Measurements from ENCODE around the gene PRDM11. TPM values are rescaled to one million over a fixed set of nuclear protein-coding genes. Genes with fewer than 3 reads are reported as not detected.
A peak's percentile ranks its signal among the peaks of the same experiment; 100 is the strongest.
"Not testable (repeated sequence)": the region's sequence is repeated elsewhere in the genome, so short reads cannot be mapped to it uniquely, and the experiment has no call there.

Gene PRDM11
- total and polyA plus RNA-seq, 9 donors: 8.7 to 45.4 (median 28.9) TPM

DNA sequence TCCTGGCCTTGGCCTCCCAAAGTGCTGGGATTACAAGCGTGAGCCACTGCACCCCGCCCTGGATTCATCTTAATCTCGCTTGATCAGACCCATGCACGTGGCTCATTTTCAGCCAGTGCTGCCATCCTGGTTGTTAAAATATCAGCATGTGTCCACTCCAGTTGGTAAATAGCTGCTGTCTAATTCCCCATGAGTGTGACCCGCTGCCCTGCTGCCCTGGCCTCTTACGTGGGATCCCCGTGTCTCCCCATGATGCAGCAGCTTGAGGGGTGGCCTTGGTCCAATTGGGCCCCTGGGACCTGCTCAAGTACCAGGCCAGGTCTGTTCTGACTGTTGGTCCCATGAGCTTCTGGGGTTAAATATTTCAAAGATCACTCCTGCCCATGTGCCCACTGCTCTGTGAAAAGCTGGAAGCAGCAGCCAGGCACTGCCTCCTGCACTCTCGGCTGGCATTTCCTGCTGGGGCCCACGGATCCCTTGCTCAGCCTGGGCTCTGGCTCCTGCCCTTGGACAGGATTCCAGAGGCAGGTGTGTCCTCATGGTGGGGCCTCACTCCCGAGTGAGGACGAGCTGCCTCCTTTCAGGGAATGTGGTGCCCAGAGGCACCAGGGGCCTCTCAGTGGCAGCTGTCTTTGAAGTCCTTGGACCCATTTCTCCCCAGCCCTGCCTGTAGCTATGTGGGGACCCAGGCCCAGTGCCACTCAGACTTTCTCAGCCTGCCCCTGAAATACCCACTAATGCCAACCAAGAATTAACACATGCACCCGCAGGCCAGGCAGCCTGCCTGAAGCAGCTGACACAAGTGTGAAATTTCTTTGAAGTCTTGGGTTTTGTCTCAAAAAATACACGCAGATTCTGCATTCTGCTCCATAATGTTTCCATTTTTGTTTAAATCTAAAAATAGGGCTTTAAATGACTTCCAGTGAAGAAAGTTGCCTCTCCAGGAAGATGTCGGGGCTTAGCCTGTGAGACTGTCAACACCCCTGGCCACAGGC is 38.1 kb upstream of the PRDM11 start:
- no peaks in the 10 kb centered on the region for H3K4me1 ChIP-seq (ENCODE audit: insufficient read depth)
- TF ChIP-seq EP300 (IDR thresholded peaks at IDR 0.05): no peak
- TF ChIP-seq, protein P1, sequence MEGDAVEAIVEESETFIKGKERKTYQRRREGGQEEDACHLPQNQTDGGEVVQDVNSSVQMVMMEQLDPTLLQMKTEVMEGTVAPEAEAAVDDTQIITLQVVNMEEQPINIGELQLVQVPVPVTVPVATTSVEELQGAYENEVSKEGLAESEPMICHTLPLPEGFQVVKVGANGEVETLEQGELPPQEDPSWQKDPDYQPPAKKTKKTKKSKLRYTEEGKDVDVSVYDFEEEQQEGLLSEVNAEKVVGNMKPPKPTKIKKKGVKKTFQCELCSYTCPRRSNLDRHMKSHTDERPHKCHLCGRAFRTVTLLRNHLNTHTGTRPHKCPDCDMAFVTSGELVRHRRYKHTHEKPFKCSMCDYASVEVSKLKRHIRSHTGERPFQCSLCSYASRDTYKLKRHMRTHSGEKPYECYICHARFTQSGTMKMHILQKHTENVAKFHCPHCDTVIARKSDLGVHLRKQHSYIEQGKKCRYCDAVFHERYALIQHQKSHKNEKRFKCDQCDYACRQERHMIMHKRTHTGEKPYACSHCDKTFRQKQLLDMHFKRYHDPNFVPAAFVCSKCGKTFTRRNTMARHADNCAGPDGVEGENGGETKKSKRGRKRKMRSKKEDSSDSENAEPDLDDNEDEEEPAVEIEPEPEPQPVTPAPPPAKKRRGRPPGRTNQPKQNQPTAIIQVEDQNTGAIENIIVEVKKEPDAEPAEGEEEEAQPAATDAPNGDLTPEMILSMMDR (IDR thresholded peaks at IDR 0.05): no peak
- no peak for TF ChIP-seq POLR2A (IDR thresholded peaks at IDR 0.05)
- H3K36me3 ChIP-seq: no peaks in the 10 kb centered on the region
- no peak overlapping the region for H3K4me3 ChIP-seq
- intact Hi-C loops (cut with DNase I): loop anchor here in 2 of 4 donors (5.0 to 10.0 kb wide), 3 partner anchors 184 to 484 kb away; no protein-coding TSS in a partner anchor
- no peak for DNase-seq
- H3K9me3 ChIP-seq: no peaks in the 10 kb centered on the region
- 66 to 77% (median 68%) methylated on average over 13 to 14 of the region's 14 CpGs for WGBS, 3 donors
- no peaks in the 10 kb centered on the region for H3K27me3 ChIP-seq
- no peak overlapping the region for H3K27ac ChIP-seq

DNA sequence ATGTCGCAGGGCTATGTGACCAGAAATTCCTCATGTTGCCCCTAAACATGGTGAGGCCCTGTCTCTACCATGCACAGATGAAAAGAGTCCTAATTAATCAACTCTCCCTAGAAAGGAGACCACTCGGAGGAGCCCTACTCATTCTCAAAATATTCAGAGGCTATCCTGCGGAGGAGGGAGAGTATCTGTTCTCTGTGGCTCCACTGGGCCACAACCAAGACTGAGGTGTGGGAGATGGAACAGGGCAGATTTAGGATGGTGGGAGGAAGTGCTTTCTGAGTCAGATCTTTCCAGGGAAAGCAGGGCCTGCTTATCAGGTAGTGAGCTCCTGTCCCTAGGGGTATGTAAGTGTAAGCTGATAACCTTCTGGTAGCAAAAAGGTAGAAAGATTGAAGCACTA is 37.0 kb upstream of the PRDM11 start:
- WGBS, 3 donors: 61 to 69% (median 62%) methylated on average over 3 of the region's 3 CpGs
- Histone ChIP-seq H3K4me3 (no peak overlapping the region), H3K27me3 (no peaks in the 10 kb centered on the region), H3K4me1 (ENCODE audit: insufficient read depth) (no peaks in the 10 kb centered on the region), H3K27ac (no peak overlapping the region), H3K9me3 (no peaks in the 10 kb centered on the region), H3K36me3 (no peaks in the 10 kb centered on the region)
- DNase-seq: no peak
- intact Hi-C loops (cut with DNase I): loop anchor here in 2 of 4 donors (5.0 to 10.0 kb wide), 3 partner anchors 183 to 485 kb away; no protein-coding TSS in a partner anchor
- TF ChIP-seq POLR2A (IDR thresholded peaks at IDR 0.05) (no peak), EP300 (IDR thresholded peaks at IDR 0.05) (no peak)
- TF ChIP-seq, protein P1 (IDR thresholded peaks at IDR 0.05): no peak

DNA sequence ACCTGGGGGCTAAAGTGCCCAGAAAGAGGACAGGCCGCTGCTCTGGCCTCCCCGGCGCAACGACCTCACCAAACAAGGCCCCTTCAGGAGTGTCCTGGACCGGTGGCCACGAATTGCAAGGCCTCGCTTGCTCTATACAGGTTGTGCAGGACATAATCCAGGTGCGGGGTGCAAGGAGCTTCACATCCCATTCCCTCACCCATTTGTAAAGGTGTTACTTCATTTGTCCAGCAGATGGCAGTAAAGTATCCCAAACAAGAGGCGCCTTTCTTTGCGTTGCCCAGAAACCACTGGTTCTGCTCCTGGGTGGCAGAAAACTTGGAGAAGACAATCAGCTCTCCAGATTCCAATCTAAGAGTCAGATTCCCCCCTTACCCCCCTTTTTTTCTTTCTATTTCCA is 35.9 kb upstream of the PRDM11 start:
- no peaks in the 10 kb centered on the region for H3K9me3 ChIP-seq
- H3K27me3 ChIP-seq: no peaks in the 10 kb centered on the region
- H3K36me3 ChIP-seq: no peaks in the 10 kb centered on the region
- TF ChIP-seq POLR2A (IDR thresholded peaks at IDR 0.05): no peak
- TF ChIP-seq, protein P1 (IDR thresholded peaks at IDR 0.05): peak; percentile 56 to 82 (median 82)
- TF ChIP-seq EP300 (IDR thresholded peaks at IDR 0.05): no peak
- whole genome bisulfite sequencing, 3 donors: 4 to 7% (median 4%) methylated on average over 10 of the region's 10 CpGs
- no peak overlapping the region for H3K27ac ChIP-seq
- no peaks in the 10 kb centered on the region for H3K4me1 ChIP-seq (ENCODE audit: insufficient read depth)
- peak in 2 of 5 donors; percentile 23 to 55 for DNase-seq
- no peak overlapping the region for H3K4me3 ChIP-seq
- intact Hi-C loops (cut with DNase I): loop anchor here in 3 of 4 donors (2.0 to 5.0 kb wide), 4 partner anchors 182 to 222 kb away; no protein-coding TSS in a partner anchor

DNA sequence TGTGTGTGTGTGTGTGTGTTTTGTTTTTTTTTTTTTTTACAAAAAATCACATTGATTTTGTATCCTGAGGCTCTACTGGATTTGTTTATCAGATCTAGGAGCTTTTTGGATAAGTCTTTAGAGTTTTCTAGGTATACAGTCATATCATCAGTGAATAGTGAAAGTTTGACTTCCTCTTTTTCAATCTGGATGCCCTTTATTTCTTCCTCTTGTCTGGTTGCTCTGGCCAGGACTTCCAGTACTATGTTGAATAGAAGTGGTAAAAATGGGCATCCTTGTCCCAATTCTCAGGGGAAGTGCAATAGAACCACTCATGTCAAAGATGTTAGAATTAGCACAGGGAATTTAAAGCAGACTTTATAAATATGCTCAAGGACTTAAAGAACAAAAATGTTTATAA is 32.6 kb upstream of the PRDM11 start:
- Histone ChIP-seq H3K27ac (no peak overlapping the region), H3K36me3 (no peaks in the 10 kb centered on the region), H3K9me3 (no peaks in the 10 kb centered on the region), H3K4me3 (no peak overlapping the region), H3K4me1 (ENCODE audit: insufficient read depth) (no peaks in the 10 kb centered on the region), H3K27me3 (no peaks in the 10 kb centered on the region)
- TF ChIP-seq POLR2A (IDR thresholded peaks at IDR 0.05): no peak
- TF ChIP-seq EP300 (IDR thresholded peaks at IDR 0.05): no peak
- TF ChIP-seq, protein P1 (IDR thresholded peaks at IDR 0.05): no peak
- no peak for DNase-seq
- intact Hi-C loops (cut with DNase I): loop anchor here in 1 of 4 donors (5.0 kb wide), 2 partner anchors 183 to 218 kb away; no protein-coding TSS in a partner anchor

DNA sequence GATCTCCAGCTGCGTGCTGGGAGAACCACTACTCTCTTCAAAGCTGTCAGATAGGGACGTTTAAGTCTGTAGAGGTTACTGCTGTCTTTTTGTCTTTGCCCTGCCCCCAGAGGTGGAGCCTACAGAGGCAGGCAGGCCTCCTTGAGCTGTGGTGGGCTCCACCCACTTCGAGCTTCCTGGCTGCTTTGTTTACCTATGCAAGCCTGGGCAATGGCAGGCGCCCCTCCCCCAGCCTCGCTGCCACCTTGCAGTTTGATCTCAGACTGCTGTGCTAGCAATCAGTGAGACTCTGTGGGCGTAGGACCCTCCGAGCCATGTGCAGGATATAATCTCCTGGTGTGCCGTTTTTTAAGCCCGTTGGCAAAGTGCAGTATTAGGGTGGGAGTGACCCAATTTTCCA is 18.6 kb upstream of the PRDM11 start:
- DNase-seq; H3K27me3 ChIP-seq; intact Hi-C loops (cut with DNase I); H3K27ac ChIP-seq; H3K4me3 ChIP-seq; H3K4me1 ChIP-seq (ENCODE audit: insufficient read depth); H3K36me3 ChIP-seq; H3K9me3 ChIP-seq: not testable (repeated sequence)
- 72 to 86% (median 82%) methylated on average over 9 of the region's 9 CpGs for WGBS, 3 donors
